ENCODE results near the gene SLFN11.

DNA sequence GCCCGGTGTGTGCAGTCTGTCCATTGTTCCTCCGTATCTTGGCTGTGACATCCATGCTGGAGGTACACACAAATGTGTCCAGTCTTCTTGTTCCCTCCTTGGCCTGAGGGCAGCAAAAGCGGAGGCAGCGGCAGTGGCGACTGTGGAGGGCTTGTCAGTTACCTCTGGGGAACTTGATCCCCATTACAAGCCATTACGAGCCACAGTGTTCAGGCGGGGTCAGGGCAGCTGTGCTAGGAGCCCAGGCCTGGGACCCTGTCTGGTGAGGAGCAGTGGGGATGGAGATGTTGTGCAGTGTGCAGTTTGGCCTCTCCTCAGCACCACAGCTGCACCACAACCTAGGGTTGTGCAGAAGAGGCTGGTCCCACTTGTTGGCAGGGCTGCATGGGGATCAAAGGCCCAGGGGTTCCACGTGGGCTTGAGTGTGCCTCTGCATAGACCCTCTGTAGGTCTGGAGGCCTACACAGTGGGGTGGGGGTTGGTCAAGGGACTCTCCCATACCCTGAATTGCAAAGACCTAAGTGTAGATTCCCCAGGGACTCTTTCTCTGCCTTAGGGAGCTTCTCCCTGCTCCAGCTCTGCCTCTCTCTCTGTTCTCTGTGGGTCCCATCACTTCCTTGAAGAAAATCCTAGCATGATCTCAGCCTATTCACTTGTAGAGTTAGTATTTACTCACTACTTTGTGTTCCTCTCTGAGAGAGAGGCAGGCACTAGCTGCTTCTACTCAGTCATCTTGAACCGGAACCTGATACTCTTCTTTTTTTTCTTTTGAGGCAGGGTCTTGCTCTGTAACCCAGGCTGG is 58.8 kb downstream of the SLFN11 start:
- TF ChIP-seq FOXM1 (IDR thresholded peaks at IDR 0.05; ENCODE audit: borderline replicate concordance, low read depth) = no peak
- no peak for TF ChIP-seq YY1 (IDR thresholded peaks at IDR 0.05; ENCODE audit: low read depth)
- TF ChIP-seq TEAD4 (IDR thresholded peaks at IDR 0.05) = no peak
- no peak for TF ChIP-seq EGR1 (IDR thresholded peaks at IDR 0.05)
- TF ChIP-seq ZBTB7A (IDR thresholded peaks at IDR 0.05; ENCODE audit: low read depth) = no peak
- TF ChIP-seq, protein P1, sequence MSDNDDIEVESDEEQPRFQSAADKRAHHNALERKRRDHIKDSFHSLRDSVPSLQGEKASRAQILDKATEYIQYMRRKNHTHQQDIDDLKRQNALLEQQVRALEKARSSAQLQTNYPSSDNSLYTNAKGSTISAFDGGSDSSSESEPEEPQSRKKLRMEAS (IDR thresholded peaks at IDR 0.05) = no peak
- no peak for TF ChIP-seq TAF1 (IDR thresholded peaks at IDR 0.05; ENCODE audit: low read depth)
- no peak for TF ChIP-seq TCF12 (IDR thresholded peaks at IDR 0.05; ENCODE audit: low read depth)
- TF ChIP-seq, protein P2, sequence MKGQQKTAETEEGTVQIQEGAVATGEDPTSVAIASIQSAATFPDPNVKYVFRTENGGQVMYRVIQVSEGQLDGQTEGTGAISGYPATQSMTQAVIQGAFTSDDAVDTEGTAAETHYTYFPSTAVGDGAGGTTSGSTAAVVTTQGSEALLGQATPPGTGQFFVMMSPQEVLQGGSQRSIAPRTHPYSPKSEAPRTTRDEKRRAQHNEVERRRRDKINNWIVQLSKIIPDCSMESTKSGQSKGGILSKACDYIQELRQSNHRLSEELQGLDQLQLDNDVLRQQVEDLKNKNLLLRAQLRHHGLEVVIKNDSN (IDR thresholded peaks at IDR 0.05) = no peak
- TF ChIP-seq CREB1 (IDR thresholded peaks at IDR 0.05; ENCODE audit: low read depth) = no peak
- TF ChIP-seq EP300 (IDR thresholded peaks at IDR 0.05; ENCODE audit: borderline replicate concordance) = no peak

Data from Ishikawa (cell line).